GM12878 (cell line): ENCODE measurements around the gene MZB1.

Experiments
- ASH2L ChIP-seq: fragments of 300-600, 200-600 bp; sonication (generic); IDR thresholded peaks from 2 replicates; pipeline ENCODE4 v1.6.1; 2017; ENCODE audit warnings: low read depth, mild to moderate bottlenecking, borderline replicate concordance
- CTCF ChIP-seq, 3 experiments: IDR thresholded peaks in 2 of 3; conservative IDR thresholded peaks in 1 of 3; 2 replicates each; pipeline ENCODE4 v1.5.1; 2011; ENCODE audit warnings: low read depth in 3 of 3, low read length in 3 of 3, mild to moderate bottlenecking in 3 of 3, control low read depth in 2 of 3, moderate library complexity in 2 of 3, inconsistent platforms in 1 of 3, mixed read lengths in 1 of 3; ENCODE audit not compliant: control insufficient read depth in 2 of 3, insufficient read depth in 1 of 3; ENCODE audit errors: extremely low read depth in 1 of 3
- EZH2 ChIP-seq: IDR thresholded peaks from 2 replicates; pipeline ENCODE4 v1.6.1; 2012; ENCODE audit warnings: low read depth, mild to moderate bottlenecking, control low read depth, inconsistent platforms, low read length, borderline replicate concordance; ENCODE audit not compliant: control insufficient read depth
- FOS ChIP-seq: IDR thresholded peaks from 3 replicates; pipeline ENCODE4 v1.6.1; 2011; ENCODE audit warnings: borderline replicate concordance; ENCODE audit not compliant: insufficient read length; ENCODE audit errors: extremely low read depth
- LARP7 ChIP-seq: fragments of 450-650 bp; IDR thresholded peaks from 2 replicates; pipeline ENCODE4 v1.6.1; 2017; ENCODE audit warnings: mild to moderate bottlenecking
- NR2C1 ChIP-seq: fragments of 450-650 bp; IDR thresholded peaks from 2 replicates; pipeline ENCODE4 v1.6.1; 2017; ENCODE audit warnings: antibody characterized with exemption, mild to moderate bottlenecking, moderate library complexity
- POLR2AphosphoS5 ChIP-seq: IDR thresholded peaks from 2 replicates; pipeline ENCODE4 v1.6.1; 2011; ENCODE audit warnings: mild to moderate bottlenecking, low read length, inconsistent platforms
- SMC3 ChIP-seq: IDR thresholded peaks from 2 replicates; pipeline ENCODE4 v1.6.1; 2011; ENCODE audit warnings: low read length, improper control_type of control experiment, borderline replicate concordance
- TAF1 ChIP-seq: IDR thresholded peaks from 2 replicates; pipeline ENCODE4 v1.6.1; 2011; ENCODE audit warnings: mild to moderate bottlenecking, low read depth, low read length, borderline replicate concordance
- TF ChIP-seq, protein P1 (sequence below): IDR thresholded peaks from 2 replicates; pipeline ENCODE4 v1.6.1; 2012; ENCODE audit warnings: low read length, inconsistent platforms

DNA sequence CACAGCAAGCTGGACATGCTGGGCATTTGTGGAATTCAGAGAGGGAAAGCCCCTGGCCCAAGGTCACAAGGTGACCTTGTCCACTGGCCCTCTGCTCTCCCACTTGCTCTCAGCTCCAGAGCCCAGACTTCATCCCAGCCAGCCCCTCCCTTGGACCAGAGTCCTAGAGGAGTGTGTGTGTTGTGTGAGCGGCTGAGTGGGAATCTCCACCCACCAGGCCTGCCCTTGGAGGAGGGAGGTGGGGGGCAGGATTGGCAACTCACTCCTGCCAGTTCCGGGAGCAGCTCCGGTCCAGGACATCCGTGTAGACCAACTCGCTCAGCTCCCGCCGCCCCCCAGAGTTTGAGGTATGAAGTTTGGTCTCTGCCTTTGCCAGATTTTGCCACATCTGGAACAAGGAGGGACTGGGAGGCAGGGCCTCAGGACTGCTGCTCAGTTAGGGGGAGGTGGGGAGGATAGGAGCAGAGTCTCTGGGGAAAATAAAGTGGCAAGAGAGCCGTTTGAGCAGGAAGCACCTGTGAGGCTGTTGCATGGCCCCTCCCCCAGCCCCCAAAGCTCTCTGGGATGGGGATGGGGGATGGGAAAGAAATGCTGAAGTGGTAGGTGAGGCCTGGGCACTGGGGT is 1.4 kb downstream of the MZB1 start:
- TF ChIP-seq SMC3 (no peak), FOS (no peak), TAF1 (peak; percentile 7; the same call in 1 of the 2 replicates), LARP7 (no peak), ASH2L (no peak), EZH2 (no peak), NR2C1 (no peak), CTCF (IDR thresholded peaks at IDR 0.05 in 2 of 3, conservative IDR thresholded peaks at IDR 0.05 in 1 of 3; ENCODE audit: control insufficient read depth in 2 of 3, extremely low read depth in 1 of 3, insufficient read depth in 1 of 3, low read depth in 3 of 3, low read length in 3 of 3) (no peak), POLR2AphosphoS5 (peak; percentile 70; the same call in 1 of the 2 replicates)
- TF ChIP-seq, protein P1, sequence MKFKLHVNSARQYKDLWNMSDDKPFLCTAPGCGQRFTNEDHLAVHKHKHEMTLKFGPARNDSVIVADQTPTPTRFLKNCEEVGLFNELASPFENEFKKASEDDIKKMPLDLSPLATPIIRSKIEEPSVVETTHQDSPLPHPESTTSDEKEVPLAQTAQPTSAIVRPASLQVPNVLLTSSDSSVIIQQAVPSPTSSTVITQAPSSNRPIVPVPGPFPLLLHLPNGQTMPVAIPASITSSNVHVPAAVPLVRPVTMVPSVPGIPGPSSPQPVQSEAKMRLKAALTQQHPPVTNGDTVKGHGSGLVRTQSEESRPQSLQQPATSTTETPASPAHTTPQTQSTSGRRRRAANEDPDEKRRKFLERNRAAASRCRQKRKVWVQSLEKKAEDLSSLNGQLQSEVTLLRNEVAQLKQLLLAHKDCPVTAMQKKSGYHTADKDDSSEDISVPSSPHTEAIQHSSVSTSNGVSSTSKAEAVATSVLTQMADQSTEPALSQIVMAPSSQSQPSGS, result no peak
